SK-N-MC (cell line): ENCODE data around the gene USP48.

Experiments
- DNase-seq: peaks from one replicate; pipeline ENCODE4 v3.0.0-alpha.2; 2011; ENCODE audit warnings: low read depth, low spot score
- H3K27ac ChIP-seq: fragments of 200-600 bp; sonication (generic); 2 replicates; pipeline ENCODE4 v1.5.1; 2016; ENCODE audit warnings: mixed run types
- H3K36me3 ChIP-seq: fragments of 200-600 bp; sonication (generic); 2 replicates; pipeline ENCODE4 v1.6.1; 2017; ENCODE audit warnings: antibody characterized with exemption, low read length, mixed read lengths; ENCODE audit not compliant: insufficient read depth
- H3K4me3 ChIP-seq: fragments of 200-600 bp; sonication (generic); 2 replicates; pipeline ENCODE4 v1.5.1; 2016
- H3K9ac ChIP-seq: fragments of 200-600 bp; sonication (generic); 2 replicates; pipeline ENCODE4 v1.8.0; 2017; ENCODE audit warnings: mixed run types, mixed read lengths; ENCODE audit not compliant: insufficient read length
- H3K9me3 ChIP-seq: fragments of 200-600 bp; sonication (generic); 2 replicates; pipeline ENCODE4 v1.6.1; 2017; ENCODE audit warnings: low read depth, mild to moderate bottlenecking, antibody characterized with exemption, low read length, moderate library complexity, mixed read lengths
- EZH2 ChIP-seq: fragments of 200-600 bp; sonication (generic); IDR thresholded peaks from one replicate; pipeline ENCODE4 v1.6.1; 2017; ENCODE audit warnings: antibody characterized with exemption
- FOXP2 ChIP-seq: optimal IDR thresholded peaks from 2 replicates; pipeline ENCODE3; 2011; ENCODE audit warnings: mild to moderate bottlenecking, moderate library complexity; ENCODE audit not compliant: insufficient read depth; ENCODE audit errors: extremely low read length, control extremely low read depth
- POLR2AphosphoS5 ChIP-seq: IDR thresholded peaks from 2 replicates; pipeline ENCODE4 v1.6.1; 2012; ENCODE audit warnings: mild to moderate bottlenecking, low read depth, low read length, borderline replicate concordance

USP48 gene

DNA sequence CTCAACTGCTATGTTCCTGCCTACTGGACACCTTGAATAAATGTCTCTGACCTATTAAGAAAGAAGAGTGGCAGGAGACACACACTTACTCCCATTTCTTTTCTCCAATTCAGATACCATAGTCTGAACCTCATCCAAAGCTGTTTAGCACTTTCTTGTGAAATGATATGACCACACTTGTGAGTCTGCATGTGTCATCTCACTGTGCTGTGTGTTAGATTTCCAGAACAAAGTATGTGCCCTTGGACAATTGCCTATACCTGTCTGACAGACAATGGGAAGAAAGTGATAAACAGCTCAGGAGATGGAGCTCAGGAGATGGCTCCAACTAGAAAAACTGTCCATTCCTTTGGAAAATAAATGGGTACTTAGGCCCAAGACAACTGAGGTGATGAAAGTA, 48.4 kb downstream of the USP48 start:
- TF ChIP-seq EZH2 (no peak), FOXP2 (no peak), POLR2AphosphoS5 (no peak)
- no peak for DNase-seq
- H3K27ac ChIP-seq: no peak overlapping the region
- no peak overlapping the region for H3K4me3 ChIP-seq
- no peaks in the 10 kb centered on the region for H3K9me3 ChIP-seq
- no peak overlapping the region for H3K9ac ChIP-seq
- H3K36me3 ChIP-seq: peaks cover 52% of the 10 kb centered on the region

DNA sequence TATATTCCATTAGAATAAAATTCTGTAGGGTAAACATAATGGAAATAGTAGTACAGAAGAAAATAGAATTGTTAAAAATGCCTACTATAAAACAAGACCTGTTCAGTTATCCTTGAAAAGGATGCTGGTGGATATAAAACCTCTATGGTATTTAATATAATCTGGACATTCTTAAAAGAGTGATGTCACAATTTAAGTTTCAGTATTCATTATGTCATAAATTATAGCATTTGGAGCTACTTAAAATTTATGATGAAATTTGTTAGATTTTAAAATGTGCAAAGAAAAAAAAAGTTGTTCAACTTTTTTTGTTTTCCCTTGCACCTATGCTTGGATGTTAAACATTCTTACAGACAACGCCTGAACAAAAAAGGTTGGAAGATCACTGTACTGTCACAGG, 50.3 kb downstream of the USP48 start:
- Histone ChIP-seq H3K9me3 (no peaks in the 10 kb centered on the region), H3K4me3 (no peak overlapping the region), H3K36me3 (peaks cover 65% of the 10 kb centered on the region), H3K9ac (no peak overlapping the region), H3K27ac (no peak overlapping the region)
- no peak for DNase-seq
- TF ChIP-seq FOXP2: no peak
- TF ChIP-seq POLR2AphosphoS5: no peak
- no peak for TF ChIP-seq EZH2

DNA sequence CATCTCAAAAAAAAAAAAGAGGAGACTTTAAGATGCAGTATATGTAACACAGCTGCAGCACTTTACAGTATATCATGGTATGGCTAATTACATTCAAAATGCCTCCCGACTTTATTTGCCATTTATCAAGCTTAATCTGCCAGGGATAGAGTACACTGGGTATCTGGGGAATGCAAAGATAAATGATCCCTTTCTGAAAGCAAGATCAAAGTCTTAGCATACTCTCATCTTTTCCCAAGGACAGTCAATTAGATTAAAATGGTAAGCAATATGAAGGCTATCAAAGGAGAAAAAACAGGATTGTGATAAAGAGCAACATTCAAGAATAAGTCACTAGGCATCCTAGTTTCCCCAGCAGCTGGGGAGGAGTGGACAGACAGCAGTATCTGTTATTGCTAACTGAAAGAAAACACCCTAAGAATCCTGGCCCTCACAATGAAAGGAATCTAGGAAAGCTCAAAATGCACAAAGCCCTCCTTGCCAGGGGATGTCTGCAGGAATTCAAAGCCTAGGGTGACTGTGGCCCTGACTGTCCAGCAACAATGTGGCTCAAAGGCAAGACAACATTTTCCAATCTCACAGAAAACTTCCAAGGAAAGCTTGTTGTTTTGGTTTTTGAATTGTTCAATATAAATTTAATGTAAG, 57.1 kb downstream of the USP48 start:
- no peak overlapping the region for H3K27ac ChIP-seq
- no peak overlapping the region for H3K4me3 ChIP-seq
- H3K9ac ChIP-seq: no peak overlapping the region
- H3K36me3 ChIP-seq: peaks cover 52% of the 10 kb centered on the region
- no peak for TF ChIP-seq FOXP2
- no peak for TF ChIP-seq POLR2AphosphoS5
- no peak for TF ChIP-seq EZH2
- no peak for DNase-seq
- H3K9me3 ChIP-seq: no peaks in the 10 kb centered on the region

DNA sequence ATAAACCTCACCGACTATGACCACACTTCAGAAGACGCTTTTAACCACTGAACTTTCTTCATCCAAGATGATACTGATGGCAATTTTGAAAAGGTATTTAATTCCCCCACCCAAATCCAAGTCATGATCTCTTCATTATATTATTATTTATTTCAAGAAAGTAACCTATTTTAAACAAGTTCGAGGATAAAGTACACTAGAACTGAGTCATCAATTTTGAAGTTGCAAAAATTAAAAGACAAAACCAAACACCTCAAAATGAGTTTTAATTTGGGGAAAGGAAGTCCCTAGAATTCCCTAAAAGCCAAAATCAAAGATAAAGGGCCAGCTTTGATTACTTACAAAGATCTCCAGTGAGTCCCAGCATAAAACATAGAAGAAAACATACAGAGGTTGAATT, 58.4 kb downstream of the USP48 start:
- H3K9me3 ChIP-seq: no peaks in the 10 kb centered on the region
- DNase-seq: no peak
- H3K36me3 ChIP-seq: peaks cover 57% of the 10 kb centered on the region
- no peak overlapping the region for H3K27ac ChIP-seq
- H3K9ac ChIP-seq: no peak overlapping the region
- no peak overlapping the region for H3K4me3 ChIP-seq
- no peak for TF ChIP-seq FOXP2
- no peak for TF ChIP-seq POLR2AphosphoS5
- TF ChIP-seq EZH2: no peak

DNA sequence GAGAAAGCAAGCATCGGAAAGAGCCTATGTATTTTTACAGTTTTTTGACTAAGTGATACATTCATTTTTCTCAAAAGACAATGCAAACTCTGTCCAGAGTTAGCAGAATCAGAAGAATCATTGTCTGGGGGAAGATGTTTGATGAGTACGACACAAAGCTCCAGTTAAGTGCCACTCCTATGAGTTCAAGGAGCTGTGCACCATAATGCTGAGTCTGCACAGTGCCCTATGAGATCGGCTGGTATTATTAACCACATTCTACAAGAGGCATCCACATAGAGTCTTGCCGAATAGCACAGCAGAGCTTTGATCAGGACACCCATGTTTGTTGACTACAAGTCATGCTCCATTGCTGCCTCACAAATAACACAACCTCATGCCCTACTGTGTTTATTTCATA, 58.9 kb downstream of the USP48 start:
- no peak overlapping the region for H3K4me3 ChIP-seq
- peaks cover 57% of the 10 kb centered on the region for H3K36me3 ChIP-seq
- H3K27ac ChIP-seq: no peak overlapping the region
- H3K9me3 ChIP-seq: no peaks in the 10 kb centered on the region
- TF ChIP-seq FOXP2 (no peak), POLR2AphosphoS5 (no peak), EZH2 (no peak)
- H3K9ac ChIP-seq: no peak overlapping the region
- no peak for DNase-seq

DNA sequence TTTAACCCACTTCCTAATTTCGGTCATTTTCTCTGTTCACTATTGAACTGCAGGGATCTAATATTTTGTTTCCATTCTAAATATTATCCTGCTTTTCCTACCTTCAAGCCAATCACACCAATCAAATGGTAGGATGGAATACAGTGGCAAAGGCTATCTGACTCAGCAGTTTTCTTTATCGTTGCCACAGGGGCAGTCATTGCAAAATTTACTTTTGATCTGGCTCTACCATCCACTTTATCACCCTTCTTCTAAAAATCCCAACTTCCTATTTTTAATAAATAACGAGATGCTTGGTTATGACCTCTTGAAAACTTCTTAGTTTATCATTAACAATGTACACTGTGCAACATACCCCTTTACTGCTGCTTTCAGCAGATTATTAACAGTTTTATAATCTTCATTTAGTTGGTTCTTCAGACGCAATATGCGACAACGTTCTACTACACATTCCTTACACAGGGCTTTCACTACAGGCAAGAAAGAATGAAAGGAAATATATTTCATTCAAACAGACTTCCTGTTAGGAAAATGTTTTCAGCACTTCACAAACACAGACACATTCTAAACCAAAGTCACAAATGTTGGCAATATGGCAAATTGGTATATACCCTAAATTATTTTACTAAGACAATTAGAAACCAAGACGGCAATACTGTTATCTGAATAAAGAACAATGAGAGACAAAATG, 61.5 kb downstream of the USP48 start:
- Histone ChIP-seq H3K9me3 (no peaks in the 10 kb centered on the region), H3K9ac (no peak overlapping the region), H3K4me3 (peak overlapping the region; percentile 34), H3K36me3 (peaks cover 57% of the 10 kb centered on the region), H3K27ac (peak overlapping the region; percentile 84)
- TF ChIP-seq FOXP2 (no peak), POLR2AphosphoS5 (no peak), EZH2 (no peak)
- no peak for DNase-seq

DNA sequence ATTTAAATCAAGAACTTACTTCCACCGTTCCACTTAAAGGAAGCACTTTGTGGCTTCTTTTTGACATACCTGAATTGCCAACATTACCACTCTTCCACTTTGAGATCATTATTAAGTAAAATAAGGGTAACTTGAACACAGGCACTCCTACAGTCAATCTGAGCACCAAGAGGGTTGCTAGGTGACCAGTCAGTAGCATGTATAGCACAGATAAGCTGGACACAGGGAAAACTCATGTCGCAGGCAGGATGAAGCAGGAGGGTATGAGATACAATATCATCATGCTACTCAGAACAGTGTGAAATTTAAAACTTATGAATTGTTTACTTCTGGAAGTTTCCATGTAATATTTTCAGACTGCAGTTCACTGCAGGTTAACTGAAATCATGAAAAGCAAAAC, 66.8 kb downstream of the USP48 start:
- Histone ChIP-seq H3K27ac (no peak overlapping the region), H3K9ac (no peak overlapping the region), H3K36me3 (peaks cover 75% of the 10 kb centered on the region), H3K4me3 (no peak overlapping the region), H3K9me3 (no peaks in the 10 kb centered on the region)
- no peak for DNase-seq
- TF ChIP-seq POLR2AphosphoS5 (no peak), FOXP2 (no peak), EZH2 (no peak)

DNA sequence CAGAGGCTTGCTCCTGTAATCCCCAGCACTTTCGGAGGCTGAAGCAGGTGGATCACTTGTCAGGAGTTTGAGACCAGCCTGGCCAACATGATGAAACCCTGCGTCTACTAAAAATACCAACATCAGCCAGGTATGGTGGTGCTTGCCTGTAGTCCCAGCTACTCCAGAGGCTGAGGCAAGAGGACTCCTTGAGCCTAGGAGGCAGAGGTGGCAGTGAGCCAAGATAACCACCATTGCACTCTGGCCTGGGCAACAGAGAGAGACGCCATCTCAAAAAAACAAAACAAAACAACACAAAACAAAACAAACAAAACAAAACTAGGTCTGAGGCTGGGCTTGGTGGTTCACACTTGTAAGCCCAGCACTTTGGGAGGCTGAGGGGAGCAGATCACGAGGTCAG, 75.1 kb downstream of the USP48 start:
- H3K36me3 ChIP-seq: peaks cover 40% of the 10 kb centered on the region
- no peaks in the 10 kb centered on the region for H3K9me3 ChIP-seq
- DNase-seq: no peak
- no peak overlapping the region for H3K4me3 ChIP-seq
- TF ChIP-seq EZH2 (no peak), POLR2AphosphoS5 (no peak), FOXP2 (no peak)
- H3K9ac ChIP-seq: no peak overlapping the region
- no peak overlapping the region for H3K27ac ChIP-seq

DNA sequence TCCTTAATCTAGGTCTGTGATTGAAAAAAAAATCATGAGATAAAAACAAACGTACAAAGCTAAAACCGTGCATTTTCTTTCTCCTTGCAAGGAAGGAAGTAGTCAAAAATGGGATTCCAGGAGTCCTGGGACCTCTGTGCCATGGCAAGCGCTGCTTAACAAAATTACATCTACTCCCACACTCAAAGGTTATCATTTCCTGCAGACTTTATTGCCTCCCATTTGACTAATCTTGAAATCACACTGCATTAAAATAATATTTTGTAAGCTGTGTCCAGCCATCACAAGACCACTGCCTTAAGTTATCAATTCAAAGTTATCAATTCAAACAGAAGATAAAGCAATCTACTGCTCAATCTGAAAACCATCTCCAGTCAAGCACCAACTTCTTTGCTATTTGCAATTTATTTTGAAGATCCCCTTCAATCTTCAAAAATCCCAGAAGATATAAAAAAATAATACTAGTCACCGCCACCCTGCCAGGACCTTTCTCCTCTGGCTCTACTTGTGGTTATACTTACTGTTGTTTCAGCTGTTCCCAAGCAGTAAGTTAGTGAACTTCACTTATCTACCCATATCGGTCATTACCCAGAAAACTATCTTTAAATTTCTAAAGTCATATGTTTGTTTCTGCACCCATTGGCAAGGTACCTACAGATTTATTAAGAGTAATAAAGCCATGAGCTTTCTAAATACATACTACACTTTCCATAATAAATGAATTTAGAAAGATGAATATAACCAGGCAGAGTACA, 75.7 kb downstream of the USP48 start:
- no peaks in the 10 kb centered on the region for H3K9me3 ChIP-seq
- H3K4me3 ChIP-seq: no peak overlapping the region
- no peak overlapping the region for H3K9ac ChIP-seq
- no peak for TF ChIP-seq FOXP2
- H3K36me3 ChIP-seq: peaks cover 46% of the 10 kb centered on the region
- no peak overlapping the region for H3K27ac ChIP-seq
- no peak for DNase-seq
